Measurements from ENCODE around the gene PYCARD.

PYCARD gene

GRCh38 chr16:31157136-31157535 lies 45.4 kb downstream of the PYCARD start:
- no peak for TF ChIP-seq CTCF (conservative IDR thresholded peaks at IDR 0.05; ENCODE audit: low read length)
- no peak overlapping the region for H3K4me3 ChIP-seq (ENCODE audit: low read length)
- no peak for DNase-seq (ENCODE audit: low read depth)

All from AG10803 (cell line).